NCI-H1105 treated with DMSO at 0.1 percent for 48 hours (cell line): Measurements from ENCODE around the gene DOK4.

ENCODE experiments used
- DNase-seq: peaks from one replicate; lab custom pipeline; 2025; lab: John Stamatoyannopoulos, UW

DOK4 gene

GRCh38 chr16:57477531-57478202 is 8.6 kb downstream of the DOK4 start:
- DNase-seq: no peak

GRCh38 chr16:57476546-57477410 is 9.5 kb downstream of the DOK4 start:
- no peak for DNase-seq

- DNase-seq: no peak
Measured at GRCh38 chr16:57475711-57476339, 10.5 kb downstream of the DOK4 start.

- DNase-seq: no peak
Measured at GRCh38 chr16:57474671-57475661, 11.3 kb downstream of the DOK4 start.

- DNase-seq: no peak
Measured at GRCh38 chr16:57473906-57474305, 12.4 kb downstream of the DOK4 start.

GRCh38 chr16:57473176-57473840 is 13.0 kb downstream of the DOK4 start:
- no peak for DNase-seq

GRCh38 chr16:57472665-57473060 is 13.6 kb downstream of the DOK4 start:
- DNase-seq: no peak

GRCh38 chr16:57471852-57472664 is 14.2 kb downstream of the DOK4 start:
- no peak for DNase-seq

GRCh38 chr16:57471209-57471608 is 15.1 kb downstream of the DOK4 start:
- DNase-seq: no peak

- no peak for DNase-seq
Measured at GRCh38 chr16:57470711-57471110, 15.6 kb downstream of the DOK4 start.

GRCh38 chr16:57469917-57470470 is 16.3 kb downstream of the DOK4 start:
- DNase-seq: no peak

- DNase-seq: no peak
Measured at GRCh38 chr16:57469046-57469445, 17.2 kb downstream of the DOK4 start.

- no peak for DNase-seq
Measured at GRCh38 chr16:57468346-57468745, 17.9 kb downstream of the DOK4 start.

GRCh38 chr16:57464523-57464922 is 21.8 kb downstream of the DOK4 start:
- no peak for DNase-seq

- DNase-seq: no peak
Measured at GRCh38 chr16:57462978-57463362, 23.3 kb downstream of the DOK4 start.

GRCh38 chr16:57462209-57462977 is 23.9 kb downstream of the DOK4 start, which contains the start of gene POLR2C:
POLR2C (plus strand) TSS chr16:57462679; CDS start chr16:57462725, 46 bp downstream.
- DNase-seq: peak; percentile 45

- no peak for DNase-seq
Measured at GRCh38 chr16:57452021-57452420, 34.3 kb downstream of the DOK4 start.

GRCh38 chr16:57447186-57447962 is 38.9 kb downstream of the DOK4 start, which contains the start of the genes CIAPIN1 and COQ9:
CIAPIN1 (minus strand) TSS chr16:57447385; CDS start chr16:57440928, 6,457 bp downstream.
COQ9 (plus strand) TSS chr16:57447479; CDS start chr16:57447506, 27 bp downstream.
- peak; percentile 71 for DNase-seq
